IMR-90 (cell line): ENCODE measurements around the gene CD151. TPM values are rescaled to one million over a fixed set of nuclear protein-coding genes. Genes with fewer than 3 reads are reported as not detected.

Source experiments
- ATAC-seq: fragments of 200-7000 bp; cut with Tn5 transposase; 2 replicates; pipeline ENCODE4 v1.9.1; 2020; ENCODE audit warnings: low read depth, mild to moderate bottlenecking, moderate library complexity
- BruUV-seq: library from RNA; stranded (reverse); fragments of 400-500 nt; replicated peaks from 2 replicates; lab custom pipeline; 2021; lab: Mats Ljungman, UMichigan
- CTCF ChIA-PET: fragments of 300-600 bp; formaldehyde crosslinking; extraction: SDS; loops from one replicate; lab custom pipeline; 2021; ENCODE audit warnings: antibody characterized with exemption; lab: Yijun Ruan, JAX
- POLR2A ChIA-PET: fragments of 300-600 bp; sonication (Branson Sonifier 250); formaldehyde crosslinking; loops from one replicate; lab custom pipeline; 2022; ENCODE audit warnings: antibody characterized with exemption; ENCODE audit not compliant: unreplicated experiment; lab: Charles Lee
- DNase-seq: peaks from one replicate; pipeline ENCODE4 v3.0.0; 2013
- H2AFZ ChIP-seq: replicated peaks from 2 replicates; pipeline ENCODE3; 2013; ENCODE audit warnings: low read length, mild to moderate bottlenecking; ENCODE audit not compliant: poor library complexity
- H2AK5ac ChIP-seq: 2 replicates; pipeline ENCODE4 v1.6.1; 2013; ENCODE audit warnings: low read depth, low read length, inconsistent platforms
- H2AK9ac ChIP-seq: replicated peaks from 2 replicates; pipeline ENCODE3; 2013; ENCODE audit warnings: mild to moderate bottlenecking, low read depth, low read length, moderate library complexity; ENCODE audit not compliant: poor library complexity
- H2BK120ac ChIP-seq: 2 replicates; pipeline ENCODE4 v1.6.1; 2013; ENCODE audit warnings: low read depth, low read length, inconsistent platforms
- H2BK15ac ChIP-seq: 3 replicates; pipeline ENCODE4 v1.6.1; 2013; ENCODE audit warnings: low read depth, low read length, inconsistent platforms
- H2BK20ac ChIP-seq: 2 replicates; pipeline ENCODE4 v1.6.1; 2013; ENCODE audit warnings: low read depth, mild to moderate bottlenecking, inconsistent platforms, low read length, moderate library complexity
- H2BK5ac ChIP-seq: 2 replicates; pipeline ENCODE4 v1.6.1; 2013; ENCODE audit warnings: mild to moderate bottlenecking, low read depth, low read length, inconsistent platforms; ENCODE audit not compliant: poor library complexity, severe bottlenecking
- H3K14ac ChIP-seq: replicated peaks from 2 replicates; pipeline ENCODE4 v1.6.1; 2013; ENCODE audit warnings: low read depth, low read length, inconsistent platforms
- H3K18ac ChIP-seq: 2 replicates; pipeline ENCODE4 v1.6.1; 2013; ENCODE audit warnings: low read depth, low read length, control low read depth
- H3K23ac ChIP-seq: 2 replicates; pipeline ENCODE4 v1.6.1; 2013; ENCODE audit warnings: low read depth, low read length, inconsistent platforms
- H3K27ac ChIP-seq: 2 replicates; pipeline ENCODE4 v1.5.1; 2013; ENCODE audit warnings: mild to moderate bottlenecking, control low read depth, low read length; ENCODE audit not compliant: insufficient read depth
- H3K27me3 ChIP-seq: 2 replicates; pipeline ENCODE4 v1.6.1; 2013; ENCODE audit warnings: low read length; ENCODE audit not compliant: control insufficient read depth, insufficient read depth
- H3K36me3 ChIP-seq: 2 replicates; pipeline ENCODE4 v1.6.1; 2013; ENCODE audit warnings: low read length, mixed read lengths; ENCODE audit not compliant: control insufficient read depth, insufficient read depth
- H3K4ac ChIP-seq: 2 replicates; pipeline ENCODE4 v1.6.1; 2013; ENCODE audit warnings: low read depth, low read length, inconsistent platforms
- H3K4me1 ChIP-seq: 2 replicates; pipeline ENCODE4 v1.6.1; 2013; ENCODE audit warnings: low read length, mixed read lengths; ENCODE audit not compliant: control insufficient read depth, insufficient read depth
- H3K4me2 ChIP-seq: 2 replicates; pipeline ENCODE4 v1.6.1; 2013; ENCODE audit warnings: low read depth, mild to moderate bottlenecking, control low read depth, low read length, moderate library complexity
- H3K4me3 ChIP-seq: 2 replicates; pipeline ENCODE4 v1.5.1; 2013; ENCODE audit warnings: low read depth, mild to moderate bottlenecking, control low read depth, low read length, moderate library complexity; ENCODE audit not compliant: insufficient read depth
- H3K56ac ChIP-seq: 2 replicates; pipeline ENCODE4 v1.6.1; 2013; ENCODE audit warnings: low read length, inconsistent platforms; ENCODE audit not compliant: insufficient read depth; ENCODE audit errors: extremely low read depth
- H3K79me1 ChIP-seq, 2 experiments: 2 replicates each; pipeline ENCODE4 v1.6.1; 2013; ENCODE audit warnings: low read length in 2 of 2, inconsistent platforms in 1 of 2, low read depth in 1 of 2
- H3K9ac ChIP-seq: 2 replicates; pipeline ENCODE4 v1.6.1; 2013; ENCODE audit warnings: low read depth, low read length, control low read depth
- H3K9me1 ChIP-seq: 2 replicates; pipeline ENCODE4 v1.6.1; 2013; ENCODE audit warnings: low read length, inconsistent platforms; ENCODE audit not compliant: insufficient read depth
- H3K9me3 ChIP-seq: 2 replicates; pipeline ENCODE4 v1.6.1; 2013; ENCODE audit warnings: low read length; ENCODE audit not compliant: control insufficient read depth, insufficient read depth
- H4K20me1 ChIP-seq: 2 replicates; pipeline ENCODE4 v1.6.1; 2013; ENCODE audit warnings: low read length, inconsistent platforms; ENCODE audit not compliant: insufficient read depth
- H4K5ac ChIP-seq: 2 replicates; pipeline ENCODE4 v1.6.1; 2013; ENCODE audit warnings: mild to moderate bottlenecking, low read depth, low read length, control low read depth
- H4K8ac ChIP-seq, 2 experiments: 2 replicates each; pipeline ENCODE4 v1.6.1; 2013; ENCODE audit warnings: low read depth in 2 of 2, low read length in 2 of 2, control low read depth in 1 of 2, inconsistent platforms in 1 of 2
- H4K91ac ChIP-seq: 2 replicates; pipeline ENCODE4 v1.6.1; 2013; ENCODE audit warnings: low read depth, low read length, inconsistent platforms; ENCODE audit not compliant: insufficient read depth
- CHD1 ChIP-seq: IDR thresholded peaks from 2 replicates; pipeline ENCODE4 v1.6.1; 2012; ENCODE audit warnings: low read depth, low read length, improper control_type of control experiment
- MAFK ChIP-seq: IDR thresholded peaks from 2 replicates; pipeline ENCODE4 v1.6.1; 2012; ENCODE audit warnings: low read depth, low read length, improper control_type of control experiment
- RCOR1 ChIP-seq: IDR thresholded peaks from 2 replicates; pipeline ENCODE4 v1.6.1; 2012; ENCODE audit warnings: mild to moderate bottlenecking, low read length, improper control_type of control experiment; ENCODE audit not compliant: insufficient replicate concordance
- SMC3 ChIP-seq: fragments of 150-350 bp; IDR thresholded peaks from 2 replicates; pipeline ENCODE4 v1.6.1; 2016; ENCODE audit warnings: low read depth, mild to moderate bottlenecking, antibody characterized with exemption, low read length, moderate library complexity
- WGBS, 2 experiments: methylation state at CpG; one replicate each; pipeline versions ENCODE4 v1.1.5 to v1.1.7; 2013; ENCODE audit warnings: missing lambda C conversion rate in 2 of 2; ENCODE audit not compliant: insufficient read length in 1 of 2; ENCODE audit errors: extremely low coverage in 2 of 2; 5-methylcytosine and 5-hydroxymethylcytosine counted together
- dilution Hi-C: fragments of 300-500 bp; cut with HindIII; formaldehyde crosslinking; loops from one replicate; pipeline ENCODE4 v1.14.3; 2018; ENCODE audit warnings: low sequenced_read_pairs; ENCODE audit not compliant: unreplicated experiment
- in situ Hi-C: fragments of 300-500 bp; cut with MboI; formaldehyde crosslinking; loops from 3 replicates; pipeline ENCODE4 v1.14.3; 2019; ENCODE audit warnings: low sequenced_read_pairs, inconsistent platforms, mixed read lengths
- intact Hi-C: fragments of 100-400 bp; cut with micrococcal nuclease; formaldehyde crosslinking; loops from 2 replicates; pipeline ENCODE4 v1.10.0; 2022
- polyA plus RNA-seq, 3 experiments: library from polyadenylated mRNA; depleted of rRNA; stranded (reverse); fragments of >200 nt; gene quantifications; 2 replicates each; pipeline ENCODE4 v1.2.3, GENCODE V29; 2012; ENCODE audit warnings: low replicate concordance in 1 of 3
- total RNA-seq: library from RNA; depleted of rRNA; stranded (reverse); fragments of >200 nt; gene quantifications from 2 replicates; pipeline ENCODE4 v1.2.3, GENCODE V29; 2012

CD151 gene
- total and polyA plus RNA-seq, 2 of the 4 experiments (the other 2 are of a cell fraction) = 1,150 to 1,267 TPM

DNA sequence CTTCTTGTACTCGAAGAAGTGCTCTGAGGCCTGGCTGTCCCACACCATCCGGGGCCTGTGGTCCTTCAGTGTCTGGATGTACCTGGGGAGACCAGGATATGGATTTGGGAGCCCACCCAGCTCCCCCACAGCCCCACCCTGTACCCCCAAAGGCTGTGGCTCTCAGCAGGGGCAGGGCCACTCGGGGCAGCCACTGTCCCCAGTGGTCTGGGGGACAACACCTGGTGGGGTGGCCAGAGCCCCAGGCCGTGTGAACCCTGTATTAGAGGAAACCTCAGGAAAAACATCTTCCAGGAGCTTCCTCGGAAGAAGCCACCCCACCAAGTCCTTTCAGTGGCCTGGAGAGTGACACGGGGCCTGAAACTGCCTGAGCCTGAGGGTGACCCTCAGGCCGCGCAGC, 37.7 kb downstream of the CD151 start:
- POLR2A ChIA-PET = interaction anchor here (0.5 kb wide), 1 partner anchor 51 kb away, joined by 4 read pairs; no protein-coding TSS in a partner anchor
- no peak overlapping the region for H2AK5ac ChIP-seq
- no peak overlapping the region for H3K14ac ChIP-seq
- H3K9me1 ChIP-seq = peaks cover 3% of the 10 kb centered on the region; the same call in 1 of the 2 replicates
- no peak overlapping the region for H3K4me3 ChIP-seq
- H3K56ac ChIP-seq = no peak overlapping the region
- peaks cover 3 to 6% of the 10 kb centered on the region in 2 experiments; a peak in 1 of 4 replicates for H3K79me1 ChIP-seq
- no peak overlapping the region for H2AFZ ChIP-seq
- no peaks in the 10 kb centered on the region; the same call in 1 of the 2 replicates for H3K4me1 ChIP-seq
- peaks cover 20% of the 10 kb centered on the region; the same call in 1 of the 2 replicates for H3K36me3 ChIP-seq
- no peak overlapping the region for H4K5ac ChIP-seq
- dilution Hi-C loops = no loop called here
- ATAC-seq (no peak), DNase-seq (no peak)
- H2BK20ac ChIP-seq = no peak overlapping the region
- no peak overlapping the region for H3K9ac ChIP-seq
- CTCF ChIA-PET = no interaction called here
- in situ Hi-C loops = no loop called here
- TF ChIP-seq MAFK (no peak), RCOR1 (no peak), SMC3 (no peak), CHD1 (no peak)
- no peak overlapping the region for H3K23ac ChIP-seq
- no peak overlapping the region for H4K8ac ChIP-seq
- no peak overlapping the region for H3K18ac ChIP-seq
- no peak overlapping the region for H2BK5ac ChIP-seq
- H3K4ac ChIP-seq = no peak overlapping the region
- no peak overlapping the region for H4K91ac ChIP-seq
- BruUV-seq = no TSS peak
- no peak overlapping the region for H2BK15ac ChIP-seq
- no peak overlapping the region for H3K27ac ChIP-seq
- no peak overlapping the region for H2AK9ac ChIP-seq
- H3K9me3 ChIP-seq = no peaks in the 10 kb centered on the region
- peaks cover 26% of the 10 kb centered on the region for H4K20me1 ChIP-seq
- no peaks in the 10 kb centered on the region for H3K27me3 ChIP-seq
- WGBS, 2 experiments = 80% methylated on average over 3 of the region's 8 CpGs; no CpG with 5 or more reads in 1 of the 2 experiments
- intact Hi-C loops = no loop called here
- H3K4me2 ChIP-seq = no peak overlapping the region
- no peak overlapping the region for H2BK120ac ChIP-seq
